Uterus (tissue), 4 donors: ENCODE results near the gene MYLK3. TPM values are rescaled to one million over a fixed set of nuclear protein-coding genes. Genes with fewer than 3 reads are reported as not detected.

Experiments used
- DNase-seq, 2 donors: peaks; one replicate each; pipeline ENCODE4 v3.0.0-alpha.2; 2019 to 2020
- H3K27ac ChIP-seq, 2 donors: fragments of 200-600 bp; sonication (generic); 1 replicate in 1 of 2; 2 replicates in 1 of 2; pipeline ENCODE4 v1.5.1; 2016 to 2018
- H3K27me3 ChIP-seq, 2 donors: fragments of 200-600 bp; sonication (generic); one replicate each; pipeline ENCODE4 v1.5.1; 2018 to 2019; ENCODE audit warnings: control low read depth in 1 of 2
- H3K36me3 ChIP-seq, 2 donors: fragments of 200-600 bp; sonication (generic); one replicate each; pipeline ENCODE4 v1.5.1; 2019; ENCODE audit warnings: control low read depth in 1 of 2
- H3K4me1 ChIP-seq, 2 donors: fragments of 200-600 bp; sonication (generic); one replicate each; pipeline ENCODE4 v1.5.1; 2018 to 2019; ENCODE audit warnings: control low read depth in 1 of 2
- H3K4me3 ChIP-seq, 2 donors: fragments of 200-600 bp; sonication (generic); 1 replicate in 1 of 2; 2 replicates in 1 of 2; pipeline ENCODE4 v1.5.1; 2018 to 2019; ENCODE audit warnings: mild to moderate bottlenecking in 1 of 2
- H3K9me3 ChIP-seq, 2 donors: fragments of 200-600 bp; sonication (generic); one replicate each; pipeline ENCODE4 v1.5.1; 2019; ENCODE audit warnings: control low read depth in 1 of 2
- POLR2A ChIP-seq, 2 donors: fragments of 450-650 bp; IDR thresholded peaks; one replicate each; pipeline ENCODE4 v1.6.1; 2016; ENCODE audit warnings: antibody characterized with exemption in 2 of 2, mild to moderate bottlenecking in 1 of 2, moderate library complexity in 1 of 2
- intact Hi-C: fragments of 100-400 bp; cut with DNase I; formaldehyde crosslinking; loops from one replicate; pipeline ENCODE4 v1.15.1; 2023; ENCODE audit warnings: low total_unique reads
- total RNA-seq, 4 donors: library from RNA; depleted of rRNA in 3 of 4; stranded (reverse); fragments of >200 nt in 3 of 4; gene quantifications; one replicate each; pipeline versions ENCODE4 v1.1.0 to v1.2.4, GENCODE V29; 2014 to 2023
- TF ChIP-seq, protein P1 (sequence below), 4 experiments: fragments of 200-600 bp in 2 of 4; fragments of 450-650 bp in 2 of 4; sonication (generic) in 2 of 4; IDR thresholded peaks; one replicate each; pipeline ENCODE4 v1.5.1; 2016 to 2019; ENCODE audit warnings: antibody characterized with exemption in 4 of 4, mild to moderate bottlenecking in 2 of 4, moderate library complexity in 1 of 4
- donor health status: DM: yes; HTN: yes; CAD: no.

The MYLK3 gene
- total RNA-seq, 4 donors from 2014 or later = 0.51 to 4.8 (median 0.61) TPM; not detected in 1

DNA sequence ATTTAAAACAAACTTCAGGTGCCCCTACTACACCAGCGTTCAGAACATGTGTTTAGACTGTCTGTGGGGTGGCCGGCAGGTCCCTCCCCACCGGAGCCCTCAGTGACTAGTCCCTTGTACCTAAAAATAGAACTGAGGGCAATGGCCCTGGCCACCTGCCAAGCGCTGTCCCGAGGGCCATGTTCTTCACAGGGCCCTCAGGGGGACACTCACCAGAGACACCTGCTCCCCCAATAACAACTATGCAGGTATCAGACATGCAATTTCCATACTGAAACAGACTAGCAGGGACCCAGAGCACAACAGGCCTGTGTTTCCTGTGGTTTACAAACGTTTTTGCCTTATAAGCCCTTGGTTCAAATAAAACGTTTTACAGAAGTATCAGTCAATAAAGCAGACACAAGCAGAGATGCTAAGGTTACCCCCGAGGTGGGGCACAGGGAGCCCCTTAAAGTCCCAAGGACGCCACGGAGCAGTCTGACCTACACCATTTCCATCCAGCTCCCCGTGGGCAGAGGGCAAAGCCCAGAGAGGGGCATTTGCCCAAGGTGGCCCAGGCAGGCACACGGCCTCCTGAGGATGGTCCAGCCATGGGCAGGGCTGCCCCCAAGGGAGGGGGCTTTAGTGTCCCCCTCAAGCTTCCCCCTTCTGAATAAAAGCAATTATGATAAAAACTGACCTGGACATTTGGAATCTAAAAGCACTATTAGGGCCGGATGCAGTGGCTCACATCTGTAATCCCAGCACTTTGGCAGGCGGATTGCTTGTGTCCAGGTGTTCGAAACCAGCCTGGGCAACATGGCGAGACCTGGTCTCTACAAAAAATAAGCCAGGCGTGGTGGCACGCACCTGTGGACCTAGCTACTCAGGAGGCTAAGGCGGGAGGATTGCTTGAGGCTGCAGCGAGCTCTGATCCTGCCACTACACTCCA lies 896 bp upstream of the MYLK3 start:
- no peaks in the 10 kb centered on the region for H3K27me3 ChIP-seq
- no peak overlapping the region for H3K27ac ChIP-seq
- no peaks in the 10 kb centered on the region for H3K36me3 ChIP-seq
- H3K4me1 ChIP-seq = no peaks in the 10 kb centered on the region
- no peak overlapping the region for H3K4me3 ChIP-seq
- no peaks in the 10 kb centered on the region for H3K9me3 ChIP-seq
- no peak for TF ChIP-seq POLR2A (IDR thresholded peaks at IDR 0.05)
- TF ChIP-seq, protein P1, sequence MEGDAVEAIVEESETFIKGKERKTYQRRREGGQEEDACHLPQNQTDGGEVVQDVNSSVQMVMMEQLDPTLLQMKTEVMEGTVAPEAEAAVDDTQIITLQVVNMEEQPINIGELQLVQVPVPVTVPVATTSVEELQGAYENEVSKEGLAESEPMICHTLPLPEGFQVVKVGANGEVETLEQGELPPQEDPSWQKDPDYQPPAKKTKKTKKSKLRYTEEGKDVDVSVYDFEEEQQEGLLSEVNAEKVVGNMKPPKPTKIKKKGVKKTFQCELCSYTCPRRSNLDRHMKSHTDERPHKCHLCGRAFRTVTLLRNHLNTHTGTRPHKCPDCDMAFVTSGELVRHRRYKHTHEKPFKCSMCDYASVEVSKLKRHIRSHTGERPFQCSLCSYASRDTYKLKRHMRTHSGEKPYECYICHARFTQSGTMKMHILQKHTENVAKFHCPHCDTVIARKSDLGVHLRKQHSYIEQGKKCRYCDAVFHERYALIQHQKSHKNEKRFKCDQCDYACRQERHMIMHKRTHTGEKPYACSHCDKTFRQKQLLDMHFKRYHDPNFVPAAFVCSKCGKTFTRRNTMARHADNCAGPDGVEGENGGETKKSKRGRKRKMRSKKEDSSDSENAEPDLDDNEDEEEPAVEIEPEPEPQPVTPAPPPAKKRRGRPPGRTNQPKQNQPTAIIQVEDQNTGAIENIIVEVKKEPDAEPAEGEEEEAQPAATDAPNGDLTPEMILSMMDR (IDR thresholded peaks at IDR 0.05) = no peak
- intact Hi-C loops = no loop called here
- no peak for DNase-seq

DNA sequence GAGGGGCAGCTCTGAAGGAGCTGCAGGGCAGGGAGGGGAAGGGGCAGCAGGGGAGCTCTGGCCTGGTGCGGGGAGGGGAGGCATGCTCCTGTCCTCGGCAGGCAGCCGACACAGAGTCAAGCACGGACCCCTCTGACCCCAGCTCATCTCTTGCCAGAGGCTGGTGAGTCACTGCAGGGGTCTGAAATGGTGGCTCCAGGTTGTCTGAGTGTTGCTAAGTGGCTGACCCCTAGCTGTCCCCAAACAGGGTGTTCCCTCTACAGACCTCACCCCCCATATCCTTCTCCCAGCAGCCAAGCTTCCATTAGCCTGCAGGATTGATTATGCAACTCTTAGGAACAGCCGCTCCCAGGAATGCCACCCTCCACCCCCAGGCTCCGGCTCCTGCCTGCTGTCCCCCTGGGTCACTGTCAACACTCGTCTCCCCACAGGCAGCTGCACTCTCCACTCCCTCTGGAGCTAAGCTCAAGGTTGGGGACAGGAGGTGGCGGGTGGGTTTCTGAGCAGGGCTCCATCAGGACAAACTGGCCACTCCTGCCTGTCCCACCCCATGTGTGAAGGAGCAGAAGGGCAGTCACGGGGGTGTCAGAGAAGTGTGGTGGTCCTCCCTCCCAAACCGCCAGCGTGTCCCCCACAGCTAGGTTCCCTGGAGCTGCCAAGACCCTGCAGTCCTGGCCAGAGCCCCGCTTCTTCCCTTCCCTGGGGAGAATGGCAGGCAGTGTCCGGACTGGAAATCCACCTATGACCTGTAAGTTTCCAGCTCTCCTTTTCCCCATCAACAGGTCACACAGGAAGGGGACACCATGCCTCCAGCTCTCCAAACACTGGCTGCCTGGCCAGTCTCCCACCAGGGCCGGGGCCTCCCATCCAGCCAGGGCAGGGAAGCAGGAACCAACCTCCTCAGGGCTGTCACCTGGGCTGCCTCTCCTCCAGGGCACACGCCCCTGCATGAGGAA lies 1.0 kb downstream of the MYLK3 start:
- DNase-seq = no peak
- H3K36me3 ChIP-seq = no peaks in the 10 kb centered on the region
- no peak overlapping the region for H3K27ac ChIP-seq
- H3K27me3 ChIP-seq = no peaks in the 10 kb centered on the region
- intact Hi-C loops = no loop called here
- H3K4me3 ChIP-seq = no peak overlapping the region
- H3K9me3 ChIP-seq = no peaks in the 10 kb centered on the region
- TF ChIP-seq, protein P1 (IDR thresholded peaks at IDR 0.05) = no peak
- no peak for TF ChIP-seq POLR2A (IDR thresholded peaks at IDR 0.05)
- H3K4me1 ChIP-seq = no peaks in the 10 kb centered on the region

DNA sequence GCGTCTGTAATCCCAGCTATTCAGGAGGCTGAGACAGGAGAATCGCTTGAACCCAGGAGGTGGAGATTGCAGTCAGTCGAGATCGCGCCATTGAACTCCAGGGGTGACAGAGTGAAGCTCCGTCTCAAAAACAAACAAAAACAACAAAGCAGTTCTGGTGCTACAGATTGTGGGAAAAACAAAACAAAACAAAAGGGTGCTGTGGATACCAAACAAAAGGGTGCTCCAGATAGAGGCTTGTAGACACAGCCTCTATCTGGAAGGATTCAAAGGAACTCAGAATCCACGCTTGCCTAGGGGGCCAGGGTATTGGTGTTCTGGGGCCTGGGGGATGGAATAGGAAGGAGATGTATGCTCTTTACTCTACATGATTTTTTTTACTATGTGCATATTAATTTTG lies 2.5 kb downstream of the MYLK3 start:
- no peak overlapping the region for H3K27ac ChIP-seq
- H3K9me3 ChIP-seq = no peaks in the 10 kb centered on the region
- H3K4me3 ChIP-seq = no peak overlapping the region
- no peak for DNase-seq
- no peaks in the 10 kb centered on the region for H3K27me3 ChIP-seq
- no peaks in the 10 kb centered on the region for H3K4me1 ChIP-seq
- intact Hi-C loops = no loop called here
- TF ChIP-seq, protein P1 (IDR thresholded peaks at IDR 0.05) = no peak
- no peak for TF ChIP-seq POLR2A (IDR thresholded peaks at IDR 0.05)
- no peaks in the 10 kb centered on the region for H3K36me3 ChIP-seq

DNA sequence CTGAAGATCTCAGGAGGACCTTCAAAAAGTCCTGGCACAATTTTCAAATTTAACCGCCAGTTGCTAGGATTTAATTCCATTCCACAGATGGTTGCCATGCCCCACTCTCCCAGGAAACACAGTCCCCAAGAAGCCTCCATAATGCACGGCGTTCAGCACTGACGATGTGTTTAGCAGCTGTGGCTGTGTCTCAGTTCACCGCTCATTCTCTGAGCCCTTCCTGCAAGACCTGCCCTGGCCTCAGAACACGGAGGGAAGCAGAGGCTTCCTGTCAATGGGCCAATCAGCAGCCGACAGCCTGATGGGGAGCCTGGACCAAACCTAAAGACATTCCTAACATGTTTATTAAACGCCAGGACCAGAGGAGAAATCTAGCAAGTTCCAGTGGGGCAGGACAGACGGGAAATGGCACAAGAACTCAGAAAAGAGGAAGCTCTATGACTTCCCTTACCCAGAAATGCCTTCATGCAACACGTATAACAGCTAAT lies 4.9 kb downstream of the MYLK3 start:
- H3K27ac ChIP-seq = no peak overlapping the region
- TF ChIP-seq POLR2A (IDR thresholded peaks at IDR 0.05) = no peak
- TF ChIP-seq, protein P1 (IDR thresholded peaks at IDR 0.05) = no peak
- intact Hi-C loops = no loop called here

More for the DNA sequence above, 4.9 kb downstream of the MYLK3 start:
- H3K9me3 ChIP-seq = no peaks in the 10 kb centered on the region
- no peak overlapping the region for H3K4me3 ChIP-seq
- DNase-seq = no peak
- no peaks in the 10 kb centered on the region for H3K27me3 ChIP-seq
- no peaks in the 10 kb centered on the region for H3K4me1 ChIP-seq
- no peaks in the 10 kb centered on the region for H3K36me3 ChIP-seq
